Placental pericyte (primary cell): Measurements from ENCODE around the gene NR2C2. TPM values are rescaled to one million over a fixed set of nuclear protein-coding genes. Genes with fewer than 3 reads are reported as not detected.

Experiments
- total RNA-seq: library from RNA; depleted of rRNA; stranded (reverse); fragments of >200 nt; gene quantifications from 2 replicates; pipeline ENCODE4 v1.2.3, GENCODE V29; 2012

The NR2C2 gene
- 22.3 and 38.4 TPM in 2 replicates for total RNA-seq

GRCh38 chr3:14947100-14947885, at the start of gene NR2C2:
Gene NR2C2, plus strand, starts transcription at chr3:14947583. Its CDS starts 56,332 bp downstream, at chr3:15003915.

GRCh38 chr3:15064835-15065549, 117.6 kb downstream of the NR2C2 start, which contains the start of gene MRPS25:
Gene MRPS25, minus strand, starts transcription at chr3:15065315. Its CDS starts 121 bp downstream, at chr3:15065194.

Other genes starting within 250 kb of the NR2C2 start
- gene FGD5, start 128.6 kb upstream of the NR2C2 start, total RNA-seq, result 0.14 and 0.22 TPM in 2 replicates
- 8.5 and 18.9 TPM in 2 replicates for gene MRPS25, start 117.7 kb downstream of the NR2C2 start, total RNA-seq
- 24.3 and 28.3 TPM in 2 replicates for gene RBSN, start 151.6 kb downstream of the NR2C2 start, total RNA-seq